Keratinocyte (primary cell): Measurements from ENCODE around the gene EGFL7. TPM values are rescaled to one million over a fixed set of nuclear protein-coding genes. Genes with fewer than 3 reads are reported as not detected.

Source experiments
- DNase-seq: peaks from one replicate; pipeline ENCODE4 v3.0.0-alpha.2; 2011; ENCODE audit warnings: low read depth, missing footprints, low spot score
- FAIRE-seq: peaks from 2 replicates; lab custom pipeline; 2011; peaks lifted over from hg19 to GRCh38; lab: Jason Lieb, UNC
- H2AFZ ChIP-seq: 2 replicates; pipeline ENCODE4 v1.6.0; 2012; ENCODE audit warnings: low read length, control low read depth, inconsistent platforms; ENCODE audit not compliant: control insufficient read depth
- H3K27ac ChIP-seq: 2 replicates; pipeline ENCODE4 v1.5.1; 2011; ENCODE audit warnings: low read length; ENCODE audit not compliant: control insufficient read depth, insufficient read depth
- H3K27me3 ChIP-seq: 3 replicates; pipeline ENCODE4 v1.6.0; 2011; ENCODE audit warnings: low read length; ENCODE audit not compliant: control insufficient read depth, insufficient read depth; ENCODE audit errors: extremely low read depth
- H3K36me3 ChIP-seq, 2 experiments: 2 replicates in 1 of 2; 3 replicates in 1 of 2; pipeline ENCODE4 v1.5.1; 2011; ENCODE audit warnings: low read length in 2 of 2, mild to moderate bottlenecking in 1 of 2; ENCODE audit not compliant: control insufficient read depth in 2 of 2, insufficient read depth in 2 of 2; ENCODE audit errors: extremely low read depth in 1 of 2
- H3K4me1 ChIP-seq: 3 replicates; pipeline ENCODE4 v1.5.1; 2011; ENCODE audit warnings: low read length; ENCODE audit not compliant: control insufficient read depth, insufficient read depth; ENCODE audit errors: extremely low read depth
- H3K4me2 ChIP-seq: 3 replicates; pipeline ENCODE4 v1.6.0; 2011; ENCODE audit warnings: low read depth, low read length; ENCODE audit not compliant: control insufficient read depth, insufficient read depth; ENCODE audit errors: extremely low read depth
- H3K4me3 ChIP-seq, 3 experiments: fragments of 200-600 bp in 1 of 3; sonication (generic) in 1 of 3; 2 replicates in 2 of 3; 3 replicates in 1 of 3; pipeline ENCODE4 v1.5.1; 2011 to 2016; ENCODE audit warnings: low read length in 3 of 3, mild to moderate bottlenecking in 3 of 3, control low read depth in 2 of 3, inconsistent platforms in 1 of 3, low read depth in 1 of 3, mixed read lengths in 1 of 3, mixed run types in 1 of 3, moderate library complexity in 1 of 3; ENCODE audit not compliant: control insufficient read depth in 2 of 3, insufficient read depth in 2 of 3; ENCODE audit errors: extremely low read depth in 1 of 3
- H3K79me2 ChIP-seq: 2 replicates; pipeline ENCODE4 v1.6.0; 2012; ENCODE audit warnings: low read length; ENCODE audit not compliant: control insufficient read depth, insufficient read depth
- H3K9ac ChIP-seq: 3 replicates; pipeline ENCODE4 v1.6.0; 2011; ENCODE audit warnings: low read length; ENCODE audit not compliant: control insufficient read depth, insufficient read depth; ENCODE audit errors: extremely low read depth
- H3K9me1 ChIP-seq: 3 replicates; pipeline ENCODE4 v1.6.0; 2011; ENCODE audit warnings: low read length; ENCODE audit not compliant: control insufficient read depth, insufficient read depth; ENCODE audit errors: extremely low read depth
- H3K9me3 ChIP-seq: 2 replicates; pipeline ENCODE4 v1.5.1; 2012; ENCODE audit warnings: low read depth, low read length; ENCODE audit not compliant: control insufficient read depth
- H4K20me1 ChIP-seq: 3 replicates; pipeline ENCODE4 v1.6.0; 2011; ENCODE audit warnings: low read length; ENCODE audit not compliant: control insufficient read depth, insufficient read depth; ENCODE audit errors: extremely low read depth
- EZH2 ChIP-seq: IDR thresholded peaks from one replicate; pipeline ENCODE4 v1.6.1; 2012; ENCODE audit warnings: inconsistent platforms, mild to moderate bottlenecking, low read length, moderate library complexity
- dilution Hi-C: fragments of 300-500 bp; cut with MboI; formaldehyde crosslinking; loops from one replicate; pipeline ENCODE4 v1.7.0; 2020; ENCODE audit warnings: low sequenced_read_pairs; ENCODE audit not compliant: extremely low pct_ligation_motif_present
- polyA plus RNA-seq, 5 experiments: library from polyadenylated mRNA; depleted of rRNA in 3 of 5; stranded (reverse) in 3 of 5; stranded (forward) in 1 of 5; unstranded in 1 of 5; fragments of >200 nt; gene quantifications; 1 replicate in 1 of 5; 2 replicates in 3 of 5; 3 replicates in 1 of 5; pipeline versions ENCODE4 v1.2.1 to v1.2.3, GENCODE V29; 2011 to 2012; ENCODE audit warnings: missing spikeins in 2 of 5, low read depth in 1 of 5, low replicate concordance in 1 of 5
- TF ChIP-seq, protein P1 (sequence below), 3 experiments: IDR thresholded peaks in 1 of 3; conservative IDR thresholded peaks in 1 of 3; optimal IDR thresholded peaks in 1 of 3; 2 replicates in 2 of 3; 3 replicates in 1 of 3; pipeline versions ENCODE3 to v1.5.1; 2011; ENCODE audit warnings: low read length in 3 of 3, mild to moderate bottlenecking in 3 of 3, moderate library complexity in 2 of 3, control low read depth in 1 of 3, inconsistent platforms in 1 of 3; ENCODE audit not compliant: insufficient read depth in 2 of 3; ENCODE audit errors: extremely low read depth in 1 of 3

Gene EGFL7
- polyA plus RNA-seq, 1 donor (not counting 4 experiments of a cell fraction or from before 2014, with no cell fraction given): 4.2 TPM

DNA sequence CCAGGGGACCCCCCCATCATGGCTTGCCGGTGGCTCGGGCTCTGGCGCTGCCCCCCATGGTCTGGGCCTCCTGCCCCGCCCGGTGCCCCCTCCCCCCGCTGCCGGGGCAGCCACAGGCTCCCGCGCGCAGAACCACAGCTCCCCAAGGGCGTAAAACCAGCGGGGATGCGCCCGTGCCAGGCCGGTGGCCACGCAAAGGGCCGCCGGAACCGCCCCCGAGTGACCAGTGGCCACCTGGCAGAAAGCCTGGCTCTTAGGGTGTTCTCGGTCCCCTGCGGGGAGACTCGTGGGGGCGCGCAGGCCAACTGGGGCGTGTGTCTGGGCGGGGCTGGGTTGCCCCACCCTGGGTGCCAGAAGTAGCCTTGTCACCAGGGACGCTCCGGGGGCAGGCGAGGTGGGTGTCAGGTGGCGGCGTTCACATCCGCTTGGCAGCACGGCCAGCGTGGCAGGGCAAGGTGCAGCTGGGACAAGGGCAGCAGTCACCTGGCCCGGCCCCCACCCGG, 25.1 kb downstream of the EGFL7 start:
- Histone ChIP-seq H3K9me1 (no peaks in the 10 kb centered on the region), H3K9ac (no peak overlapping the region), H3K27me3 (no peaks in the 10 kb centered on the region), H4K20me1 (no peaks in the 10 kb centered on the region), H3K4me1 (peaks cover 12% of the 10 kb centered on the region), H3K36me3 (peaks cover 0 to 3% of the 10 kb centered on the region in 2 experiments), H3K27ac (no peak overlapping the region), H2AFZ (no peak overlapping the region), H3K4me2 (no peak overlapping the region), H3K79me2 (peaks cover 15% of the 10 kb centered on the region), H3K4me3 (peak overlapping the region in 1 of 3 experiments; percentile 86), H3K9me3 (no peaks in the 10 kb centered on the region)
- dilution Hi-C loops: no loop called here
- DNase-seq (no peak), FAIRE-seq (no peak)
- TF ChIP-seq EZH2: no peak
- TF ChIP-seq, protein P1, sequence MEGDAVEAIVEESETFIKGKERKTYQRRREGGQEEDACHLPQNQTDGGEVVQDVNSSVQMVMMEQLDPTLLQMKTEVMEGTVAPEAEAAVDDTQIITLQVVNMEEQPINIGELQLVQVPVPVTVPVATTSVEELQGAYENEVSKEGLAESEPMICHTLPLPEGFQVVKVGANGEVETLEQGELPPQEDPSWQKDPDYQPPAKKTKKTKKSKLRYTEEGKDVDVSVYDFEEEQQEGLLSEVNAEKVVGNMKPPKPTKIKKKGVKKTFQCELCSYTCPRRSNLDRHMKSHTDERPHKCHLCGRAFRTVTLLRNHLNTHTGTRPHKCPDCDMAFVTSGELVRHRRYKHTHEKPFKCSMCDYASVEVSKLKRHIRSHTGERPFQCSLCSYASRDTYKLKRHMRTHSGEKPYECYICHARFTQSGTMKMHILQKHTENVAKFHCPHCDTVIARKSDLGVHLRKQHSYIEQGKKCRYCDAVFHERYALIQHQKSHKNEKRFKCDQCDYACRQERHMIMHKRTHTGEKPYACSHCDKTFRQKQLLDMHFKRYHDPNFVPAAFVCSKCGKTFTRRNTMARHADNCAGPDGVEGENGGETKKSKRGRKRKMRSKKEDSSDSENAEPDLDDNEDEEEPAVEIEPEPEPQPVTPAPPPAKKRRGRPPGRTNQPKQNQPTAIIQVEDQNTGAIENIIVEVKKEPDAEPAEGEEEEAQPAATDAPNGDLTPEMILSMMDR (optimal IDR thresholded peaks at IDR 0.05 in 1 of 3, IDR thresholded peaks at IDR 0.05 in 1 of 3, conservative IDR thresholded peaks at IDR 0.05 in 1 of 3; ENCODE audit: extremely low read depth in 1 of 3, insufficient read depth in 2 of 3, low read length in 3 of 3): no peak

DNA sequence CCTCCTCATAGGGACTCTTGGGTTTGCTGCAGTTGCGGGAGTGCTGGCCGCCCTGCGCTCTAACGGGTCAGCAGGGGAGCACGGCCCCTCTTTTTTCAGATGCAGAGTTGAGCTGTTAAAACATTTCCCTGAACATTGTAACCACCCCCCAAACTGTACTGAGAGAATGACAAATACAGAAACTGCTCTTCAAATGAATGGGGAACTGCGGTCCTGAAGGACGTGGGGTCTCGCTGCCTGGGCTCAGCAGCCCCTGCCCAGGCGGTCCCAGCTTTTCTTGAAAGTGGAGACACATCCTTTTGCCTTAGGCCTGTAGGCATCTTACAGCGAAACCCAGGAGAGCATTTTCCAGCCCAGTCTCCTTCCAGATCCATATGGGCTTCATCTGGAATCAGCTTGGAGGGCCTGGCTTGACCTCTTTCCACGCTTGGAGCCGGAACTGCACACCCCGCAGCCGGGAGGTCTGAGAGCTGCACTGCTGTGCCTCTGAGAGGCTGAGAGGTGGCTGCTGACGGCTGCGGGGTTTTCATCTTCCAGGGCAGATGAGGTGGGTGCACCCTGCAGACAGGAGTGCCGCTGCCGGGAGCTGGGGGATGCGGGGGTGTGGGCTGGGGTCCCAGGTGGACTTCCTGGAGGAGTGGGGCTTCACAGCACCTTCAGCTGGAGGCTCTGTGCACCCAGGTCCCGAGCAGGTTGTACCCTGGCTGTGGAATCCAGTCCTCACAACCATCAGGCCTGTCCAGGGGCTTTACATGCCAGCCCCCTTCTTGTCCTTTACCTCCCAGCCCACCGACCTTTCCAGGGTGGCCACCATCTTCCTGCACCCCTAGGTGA, 25.8 kb downstream of the EGFL7 start:
- Histone ChIP-seq H3K9me3 (no peaks in the 10 kb centered on the region), H3K9ac (no peak overlapping the region), H3K79me2 (peaks cover 15% of the 10 kb centered on the region), H3K4me1 (peaks cover 17% of the 10 kb centered on the region), H3K4me3 (no peak overlapping the region), H4K20me1 (peaks cover 2% of the 10 kb centered on the region), H3K27ac (no peak overlapping the region), H3K9me1 (no peaks in the 10 kb centered on the region), H3K27me3 (no peaks in the 10 kb centered on the region), H2AFZ (no peak overlapping the region), H3K4me2 (no peak overlapping the region), H3K36me3 (peaks cover 0 to 3% of the 10 kb centered on the region in 2 experiments)
- TF ChIP-seq, protein P1 (optimal IDR thresholded peaks at IDR 0.05 in 1 of 3, IDR thresholded peaks at IDR 0.05 in 1 of 3, conservative IDR thresholded peaks at IDR 0.05 in 1 of 3; ENCODE audit: extremely low read depth in 1 of 3, insufficient read depth in 2 of 3, low read length in 3 of 3): no peak
- TF ChIP-seq EZH2: no peak
- dilution Hi-C loops: no loop called here
- FAIRE-seq (no peak), DNase-seq (no peak)
